WTC11 (cell line): Measurements from ENCODE around the gene GRM8. TPM values are rescaled to one million over a fixed set of nuclear protein-coding genes. Genes with fewer than 3 reads are reported as not detected.

Experiments used
- ATAC-seq: fragments of 200-7000 bp; cut with Tn5 transposase; 2 replicates; pipeline ENCODE4 v1.10.0; 2021; ENCODE audit warnings: mild to moderate bottlenecking, moderate library complexity
- CTCF ChIA-PET: fragments of 300-600 bp; sonication (Branson Sonifier 250); formaldehyde crosslinking; loops from one replicate; lab custom pipeline; 2021; ENCODE audit warnings: antibody characterized with exemption; lab: Charles Lee
- POLR2A ChIA-PET: fragments of 350-600 bp; sonication (Branson Sonifier 250); formaldehyde crosslinking; loops from one replicate; lab custom pipeline; 2021; ENCODE audit warnings: antibody characterized with exemption; lab: Charles Lee
- DNase-seq: peaks from one replicate; pipeline ENCODE4 v3.0.0; 2021; ENCODE audit warnings: low spot score
- H3K27ac Mint-ChIP-seq: 2 replicates; pipeline ENCODE4 v1.8.0; 2021; ENCODE audit warnings: mixed read lengths
- H3K27me3 Mint-ChIP-seq: 2 replicates; pipeline ENCODE4 v1.8.0; 2021; ENCODE audit warnings: low read depth, mild to moderate bottlenecking, moderate library complexity, mixed read lengths
- H3K36me3 Mint-ChIP-seq: 2 replicates; pipeline ENCODE4 v1.8.0; 2021; ENCODE audit warnings: mixed read lengths
- H3K4me1 Mint-ChIP-seq: 2 replicates; pipeline ENCODE4 v1.8.0; 2022; ENCODE audit warnings: mixed read lengths
- H3K4me3 Mint-ChIP-seq: 2 replicates; pipeline ENCODE4 v1.8.0; 2021; ENCODE audit warnings: mild to moderate bottlenecking, moderate library complexity, mixed read lengths
- H3K9me3 Mint-ChIP-seq: 2 replicates; pipeline ENCODE4 v1.8.0; 2021; ENCODE audit warnings: mixed read lengths
- ELF4 ChIP-seq: sonication (generic); formaldehyde crosslinking; IDR thresholded peaks from 2 replicates; pipeline ENCODE4 v1.8.1; 2022; ENCODE audit warnings: low read depth, mild to moderate bottlenecking, moderate library complexity, missing genetic modification reagents
- EMX1 ChIP-seq: fragments of 250-450 bp; sonication (Bioruptor Pico); IDR thresholded peaks from 2 replicates; pipeline ENCODE4 v1.8.0; 2021; ENCODE audit warnings: mild to moderate bottlenecking
- ESRRA ChIP-seq: sonication (generic); formaldehyde crosslinking; IDR thresholded peaks from 2 replicates; pipeline ENCODE4 v1.8.1; 2022; ENCODE audit warnings: mild to moderate bottlenecking, missing genetic modification reagents, borderline replicate concordance
- FOXJ3 ChIP-seq: sonication (generic); formaldehyde crosslinking; IDR thresholded peaks from 2 replicates; pipeline ENCODE4 v1.9.0; 2021; ENCODE audit warnings: missing genetic modification reagents, mild to moderate bottlenecking, borderline replicate concordance
- FOXK1 ChIP-seq: sonication (generic); formaldehyde crosslinking; IDR thresholded peaks from 2 replicates; pipeline ENCODE4 v1.8.0; 2022; ENCODE audit warnings: mild to moderate bottlenecking, moderate library complexity, missing genetic modification reagents
- FOXP1 ChIP-seq: sonication (generic); formaldehyde crosslinking; IDR thresholded peaks from 2 replicates; pipeline ENCODE4 v1.8.0; 2022; ENCODE audit warnings: missing genetic modification reagents, mild to moderate bottlenecking, moderate library complexity, borderline replicate concordance
- GABPB1 ChIP-seq: sonication (generic); formaldehyde crosslinking; IDR thresholded peaks from 2 replicates; pipeline ENCODE4 v1.8.1; 2023; ENCODE audit warnings: mild to moderate bottlenecking, missing genetic modification reagents
- MYBL2 ChIP-seq: sonication (generic); formaldehyde crosslinking; IDR thresholded peaks from 2 replicates; pipeline ENCODE4 v1.8.1; 2023; ENCODE audit warnings: mild to moderate bottlenecking, moderate library complexity, missing genetic modification reagents
- NFATC4 ChIP-seq: fragments of 250-450 bp; sonication (Bioruptor Pico); IDR thresholded peaks from 2 replicates; pipeline ENCODE4 v1.9.0; 2021; ENCODE audit warnings: mild to moderate bottlenecking
- TCF7 ChIP-seq: sonication (generic); formaldehyde crosslinking; IDR thresholded peaks from 2 replicates; pipeline ENCODE4 v1.8.0; 2022; ENCODE audit warnings: mild to moderate bottlenecking, low read depth, missing genetic modification reagents, moderate library complexity
- ZNF232 ChIP-seq: sonication (generic); formaldehyde crosslinking; IDR thresholded peaks from 2 replicates; pipeline ENCODE4 v1.8.0; 2022; ENCODE audit warnings: mild to moderate bottlenecking, missing genetic modification reagents
- ZNF416 ChIP-seq: fragments of 250-450 bp; sonication (Bioruptor Pico); IDR thresholded peaks from 2 replicates; pipeline ENCODE4 v1.9.0; 2021; ENCODE audit warnings: mild to moderate bottlenecking, inconsistent platforms
- ZNF671 ChIP-seq: fragments of 250-450 bp; sonication (Bioruptor Pico); IDR thresholded peaks from 2 replicates; pipeline ENCODE4 v1.8.0; 2021; ENCODE audit warnings: mild to moderate bottlenecking
- total RNA-seq: library from RNA; stranded (reverse); gene quantifications from 3 replicates; pipeline ENCODE4 v1.2.3, GENCODE V29; 2021
- TF ChIP-seq, protein P1 (sequence below): sonication (generic); formaldehyde crosslinking; IDR thresholded peaks from 2 replicates; pipeline ENCODE4 v1.8.1; 2023; ENCODE audit warnings: mild to moderate bottlenecking, moderate library complexity, missing genetic modification reagents
- TF ChIP-seq, protein P2 (sequence below): sonication (generic); formaldehyde crosslinking; IDR thresholded peaks from 2 replicates; pipeline ENCODE4 v1.8.1; 2023; ENCODE audit warnings: mild to moderate bottlenecking, missing genetic modification reagents
- TF ChIP-seq, protein P3 (sequence below): fragments of 250-450 bp; sonication (Bioruptor Pico); conservative IDR thresholded peaks from 2 replicates; pipeline ENCODE4 v1.9.0; 2021; ENCODE audit warnings: mild to moderate bottlenecking
- TF ChIP-seq, protein P4 (sequence below): sonication (generic); formaldehyde crosslinking; IDR thresholded peaks from 2 replicates; pipeline ENCODE4 v1.8.1; 2022; ENCODE audit warnings: mild to moderate bottlenecking, moderate library complexity, missing genetic modification reagents

GRM8 gene
- total RNA-seq, 1 experiment from 2014 or later = 2.3 TPM

DNA sequence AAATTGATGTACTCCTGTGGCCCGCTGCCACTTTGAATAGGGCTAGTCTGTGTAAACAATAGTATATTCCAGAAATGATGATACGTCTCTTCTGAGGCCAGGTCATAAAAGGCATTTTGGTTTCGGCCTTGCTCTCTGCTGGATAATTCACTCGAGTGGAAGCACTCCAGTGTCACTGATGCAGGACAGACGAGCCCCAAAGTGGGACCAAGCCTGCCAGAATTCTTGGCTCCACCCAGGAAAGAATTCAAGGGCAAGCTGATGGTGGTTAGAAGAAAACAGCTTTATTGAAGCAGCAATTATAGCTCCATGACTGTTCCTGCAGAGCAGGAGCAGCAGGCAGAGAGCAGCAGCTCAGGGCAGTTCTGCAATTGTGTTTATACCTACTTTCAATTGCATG lies 717.6 kb downstream of the GRM8 start:
- ChIA-PET POLR2A (no interaction called here), CTCF (no interaction called here)
- H3K36me3 Mint-ChIP-seq = no peaks in the 10 kb centered on the region
- DNase-seq (no peak), ATAC-seq (no peak)
- H3K27ac Mint-ChIP-seq = no peak overlapping the region
- no peaks in the 10 kb centered on the region for H3K9me3 Mint-ChIP-seq
- no peaks in the 10 kb centered on the region for H3K27me3 Mint-ChIP-seq
- no peak for TF ChIP-seq ELF4 (CRISPR knock-in tag)
- no peak for TF ChIP-seq ZNF416 (CRISPR knock-in tag)
- H3K4me1 Mint-ChIP-seq = peaks cover 11% of the 10 kb centered on the region
- no peak overlapping the region for H3K4me3 Mint-ChIP-seq

DNA sequence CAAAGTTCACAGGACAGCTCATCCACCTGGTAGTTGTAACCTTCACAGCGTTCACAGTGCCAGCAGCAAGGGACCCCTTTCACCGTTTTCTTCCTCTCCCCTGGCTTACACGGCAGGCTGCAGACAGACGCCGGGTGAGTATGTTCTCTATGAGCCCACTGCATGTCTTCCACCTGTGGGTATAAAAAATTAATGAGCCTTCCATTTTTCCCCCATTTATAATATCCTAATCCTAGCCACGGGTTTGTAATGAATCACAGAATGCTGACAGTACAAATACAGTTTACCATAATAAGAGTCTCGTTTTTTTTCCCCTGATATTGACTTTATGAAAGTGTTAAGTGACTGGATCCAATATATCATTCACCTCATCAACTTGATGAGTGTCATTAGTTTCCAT lies 719.0 kb downstream of the GRM8 start:
- Mint-ChIP-seq H3K9me3 (no peaks in the 10 kb centered on the region), H3K4me1 (peaks cover 11% of the 10 kb centered on the region), H3K36me3 (no peaks in the 10 kb centered on the region), H3K27me3 (no peaks in the 10 kb centered on the region), H3K27ac (no peak overlapping the region), H3K4me3 (no peak overlapping the region)
- ATAC-seq (no peak), DNase-seq (no peak)
- no peak for TF ChIP-seq FOXK1
- POLR2A ChIA-PET = no interaction called here
- CTCF ChIA-PET = no interaction called here

DNA sequence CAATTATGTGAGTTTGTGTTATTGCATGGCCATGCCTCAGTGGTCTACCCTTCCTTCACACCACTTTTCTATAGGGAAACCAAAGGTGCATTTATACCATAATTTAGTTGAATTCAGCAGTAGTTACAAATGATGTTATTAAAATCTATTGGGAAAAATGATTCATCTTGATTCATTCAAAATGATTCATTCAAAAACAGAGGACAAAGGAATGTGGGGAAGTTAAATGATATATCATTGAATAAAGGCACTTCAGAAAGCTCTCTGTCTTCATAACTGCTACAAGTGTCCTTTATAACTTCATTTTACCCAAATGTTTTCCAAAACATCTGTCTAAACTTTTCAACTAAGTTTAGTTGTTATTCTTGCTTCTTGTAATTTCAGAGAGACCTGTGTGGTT lies 722.9 kb downstream of the GRM8 start:
- Mint-ChIP-seq H3K4me1 (peaks cover 20% of the 10 kb centered on the region), H3K9me3 (no peaks in the 10 kb centered on the region), H3K36me3 (no peaks in the 10 kb centered on the region), H3K4me3 (no peak overlapping the region), H3K27ac (no peak overlapping the region), H3K27me3 (no peaks in the 10 kb centered on the region)
- ATAC-seq (no peak), DNase-seq (no peak)
- CTCF ChIA-PET = no interaction called here
- TF ChIP-seq, protein P1, sequence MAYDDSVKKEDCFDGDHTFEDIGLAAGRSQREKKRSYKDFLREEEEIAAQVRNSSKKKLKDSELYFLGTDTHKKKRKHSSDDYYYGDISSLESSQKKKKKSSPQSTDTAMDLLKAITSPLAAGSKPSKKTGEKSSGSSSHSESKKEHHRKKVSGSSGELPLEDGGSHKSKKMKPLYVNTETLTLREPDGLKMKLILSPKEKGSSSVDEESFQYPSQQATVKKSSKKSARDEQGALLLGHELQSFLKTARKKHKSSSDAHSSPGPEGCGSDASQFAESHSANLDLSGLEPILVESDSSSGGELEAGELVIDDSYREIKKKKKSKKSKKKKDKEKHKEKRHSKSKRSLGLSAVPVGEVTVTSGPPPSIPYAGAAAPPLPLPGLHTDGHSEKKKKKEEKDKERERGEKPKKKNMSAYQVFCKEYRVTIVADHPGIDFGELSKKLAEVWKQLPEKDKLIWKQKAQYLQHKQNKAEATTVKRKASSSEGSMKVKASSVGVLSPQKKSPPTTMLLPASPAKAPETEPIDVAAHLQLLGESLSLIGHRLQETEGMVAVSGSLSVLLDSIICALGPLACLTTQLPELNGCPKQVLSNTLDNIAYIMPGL = no peak
- TF ChIP-seq, protein P2, sequence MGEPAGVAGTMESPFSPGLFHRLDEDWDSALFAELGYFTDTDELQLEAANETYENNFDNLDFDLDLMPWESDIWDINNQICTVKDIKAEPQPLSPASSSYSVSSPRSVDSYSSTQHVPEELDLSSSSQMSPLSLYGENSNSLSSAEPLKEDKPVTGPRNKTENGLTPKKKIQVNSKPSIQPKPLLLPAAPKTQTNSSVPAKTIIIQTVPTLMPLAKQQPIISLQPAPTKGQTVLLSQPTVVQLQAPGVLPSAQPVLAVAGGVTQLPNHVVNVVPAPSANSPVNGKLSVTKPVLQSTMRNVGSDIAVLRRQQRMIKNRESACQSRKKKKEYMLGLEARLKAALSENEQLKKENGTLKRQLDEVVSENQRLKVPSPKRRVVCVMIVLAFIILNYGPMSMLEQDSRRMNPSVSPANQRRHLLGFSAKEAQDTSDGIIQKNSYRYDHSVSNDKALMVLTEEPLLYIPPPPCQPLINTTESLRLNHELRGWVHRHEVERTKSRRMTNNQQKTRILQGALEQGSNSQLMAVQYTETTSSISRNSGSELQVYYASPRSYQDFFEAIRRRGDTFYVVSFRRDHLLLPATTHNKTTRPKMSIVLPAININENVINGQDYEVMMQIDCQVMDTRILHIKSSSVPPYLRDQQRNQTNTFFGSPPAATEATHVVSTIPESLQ (CRISPR knock-in tag) = no peak
- TF ChIP-seq ZNF671 = no peak
- no peak for TF ChIP-seq GABPB1
- TF ChIP-seq FOXP1 (CRISPR knock-in tag) = no peak
- no peak for TF ChIP-seq TCF7
- POLR2A ChIA-PET = no interaction called here

DNA sequence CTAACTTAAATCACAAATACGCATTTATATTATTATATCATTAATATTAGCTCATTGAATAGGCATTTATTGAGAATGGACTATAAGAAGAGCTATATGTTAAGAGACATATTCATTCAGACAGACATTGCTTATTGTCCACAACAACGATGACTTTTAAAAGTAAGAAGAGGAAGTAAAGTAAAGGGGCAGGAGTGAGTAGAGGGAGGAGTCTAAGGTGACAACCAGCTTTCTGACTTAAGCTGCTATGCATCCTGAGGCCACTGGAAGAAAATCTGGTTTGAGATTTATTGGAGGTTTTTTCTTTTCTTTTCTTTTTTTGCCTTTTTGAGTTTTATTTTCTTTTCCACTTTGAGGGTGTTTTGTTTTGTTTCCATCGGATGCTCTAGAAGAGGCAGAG lies 723.5 kb downstream of the GRM8 start:
- peaks cover 26% of the 10 kb centered on the region for H3K4me1 Mint-ChIP-seq
- no peak for TF ChIP-seq MYBL2 (CRISPR knock-in tag)
- TF ChIP-seq ESRRA (CRISPR knock-in tag) = no peak
- TF ChIP-seq FOXP1 (CRISPR knock-in tag) = no peak
- no peak for TF ChIP-seq ZNF232 (CRISPR knock-in tag)
- TF ChIP-seq, protein P3, sequence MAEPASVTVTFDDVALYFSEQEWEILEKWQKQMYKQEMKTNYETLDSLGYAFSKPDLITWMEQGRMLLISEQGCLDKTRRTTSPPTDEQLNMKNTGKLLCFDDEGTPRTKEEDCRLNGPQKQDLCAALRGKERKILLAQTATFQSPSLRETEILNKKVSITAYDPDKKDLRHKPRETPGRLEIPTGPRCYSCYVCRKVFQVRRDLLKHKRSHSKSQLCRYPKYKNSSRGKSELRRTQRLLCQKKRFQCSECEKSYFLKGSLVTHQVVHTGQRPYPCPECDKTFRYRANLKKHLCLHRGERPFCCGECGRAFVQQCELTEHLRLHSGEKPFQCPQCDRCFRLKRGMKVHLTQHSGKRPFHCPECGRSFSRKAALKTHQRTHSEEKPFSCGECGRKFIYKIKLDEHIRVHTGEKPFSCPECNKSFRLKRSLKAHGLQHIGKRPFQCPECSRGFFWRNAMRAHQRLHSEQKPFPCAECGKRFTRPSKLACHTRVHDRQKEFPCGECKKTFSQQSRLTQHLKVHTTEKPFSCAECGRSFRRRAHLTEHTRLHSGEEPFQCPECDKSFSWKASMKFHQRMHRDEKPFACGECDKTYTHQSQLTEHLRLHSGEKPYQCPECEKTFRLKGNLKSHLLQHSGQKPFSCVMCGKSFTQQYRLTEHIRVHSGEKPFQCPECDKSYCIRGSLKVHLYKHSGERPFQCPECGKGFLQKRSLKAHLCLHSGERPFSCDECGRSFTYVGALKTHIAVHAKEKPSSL (CRISPR knock-in tag) = no peak
- no peak for TF ChIP-seq NFATC4 (CRISPR knock-in tag)
- no peak for TF ChIP-seq ELF4 (CRISPR knock-in tag)
- no peak for TF ChIP-seq FOXJ3 (CRISPR knock-in tag)
- TF ChIP-seq EMX1 = no peak
- TF ChIP-seq ZNF671 = no peak
- TF ChIP-seq, protein P4, sequence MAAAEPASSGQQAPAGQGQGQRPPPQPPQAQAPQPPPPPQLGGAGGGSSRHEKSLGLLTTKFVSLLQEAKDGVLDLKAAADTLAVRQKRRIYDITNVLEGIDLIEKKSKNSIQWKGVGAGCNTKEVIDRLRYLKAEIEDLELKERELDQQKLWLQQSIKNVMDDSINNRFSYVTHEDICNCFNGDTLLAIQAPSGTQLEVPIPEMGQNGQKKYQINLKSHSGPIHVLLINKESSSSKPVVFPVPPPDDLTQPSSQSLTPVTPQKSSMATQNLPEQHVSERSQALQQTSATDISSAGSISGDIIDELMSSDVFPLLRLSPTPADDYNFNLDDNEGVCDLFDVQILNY (CRISPR knock-in tag) = no peak
- H3K27me3 Mint-ChIP-seq = no peaks in the 10 kb centered on the region
- ATAC-seq = no peak
- no peak overlapping the region for H3K4me3 Mint-ChIP-seq
- H3K9me3 Mint-ChIP-seq = no peaks in the 10 kb centered on the region
- no peaks in the 10 kb centered on the region for H3K36me3 Mint-ChIP-seq
- ChIA-PET POLR2A (no interaction called here), CTCF (no interaction called here)
- DNase-seq = no peak
- no peak overlapping the region for H3K27ac Mint-ChIP-seq
